Muscle layer of colon (tissue), 2 donors: ENCODE measurements around the gene FAM161B.
"Not testable (repeated sequence)": the region's sequence is repeated elsewhere in the genome, so short reads cannot be mapped to it uniquely, and the experiment has no call there.

Experiments used
- H3K27ac ChIP-seq: one replicate; pipeline ENCODE4 v1.7.0; 2013; ENCODE audit warnings: low read depth, mild to moderate bottlenecking, low read length, moderate library complexity
- H3K27me3 ChIP-seq, 2 donors: one replicate each; pipeline ENCODE4 v1.7.0; 2013; ENCODE audit warnings: low read length in 2 of 2, mild to moderate bottlenecking in 2 of 2; ENCODE audit not compliant: insufficient read depth in 2 of 2, control insufficient read depth in 1 of 2
- H3K36me3 ChIP-seq: one replicate; pipeline ENCODE4 v1.7.0; 2013; ENCODE audit warnings: mild to moderate bottlenecking, low read length; ENCODE audit not compliant: insufficient read depth
- H3K4me1 ChIP-seq: one replicate; pipeline ENCODE4 v1.7.0; 2013; ENCODE audit warnings: mild to moderate bottlenecking, low read length; ENCODE audit not compliant: insufficient read depth
- H3K4me3 ChIP-seq, 2 donors: one replicate each; pipeline ENCODE4 v1.7.0; 2013; ENCODE audit warnings: low read length in 2 of 2, low read depth in 1 of 2, mild to moderate bottlenecking in 1 of 2, moderate library complexity in 1 of 2
- H3K9ac ChIP-seq: one replicate; pipeline ENCODE4 v1.7.0; 2013; ENCODE audit warnings: low read length
- H3K9me3 ChIP-seq: one replicate; pipeline ENCODE4 v1.7.0; 2013; ENCODE audit warnings: mild to moderate bottlenecking, low read length
- donor health status: abdominal sarcoma.
- donor health status: Adenocarcinoma of cecum.

FAM161B gene

GRCh38 chr14:73894180-73894687 lies 55.7 kb downstream of the FAM161B start:
- not testable (repeated sequence) for H3K9ac ChIP-seq, H3K27me3 ChIP-seq, H3K9me3 ChIP-seq, H3K4me1 ChIP-seq, H3K4me3 ChIP-seq, H3K27ac ChIP-seq
- H3K36me3 ChIP-seq: peaks cover 49% of the 10 kb centered on the region

GRCh38 chr14:73889376-73889775 lies 60.5 kb downstream of the FAM161B start:
- no peaks in the 10 kb centered on the region for H3K27me3 ChIP-seq
- no peak overlapping the region for H3K9ac ChIP-seq
- no peaks in the 10 kb centered on the region for H3K9me3 ChIP-seq
- H3K27ac ChIP-seq: no peak overlapping the region
- H3K36me3 ChIP-seq: peaks cover 11% of the 10 kb centered on the region
- H3K4me3 ChIP-seq: no peak overlapping the region
- peaks cover 30% of the 10 kb centered on the region for H3K4me1 ChIP-seq

DNA sequence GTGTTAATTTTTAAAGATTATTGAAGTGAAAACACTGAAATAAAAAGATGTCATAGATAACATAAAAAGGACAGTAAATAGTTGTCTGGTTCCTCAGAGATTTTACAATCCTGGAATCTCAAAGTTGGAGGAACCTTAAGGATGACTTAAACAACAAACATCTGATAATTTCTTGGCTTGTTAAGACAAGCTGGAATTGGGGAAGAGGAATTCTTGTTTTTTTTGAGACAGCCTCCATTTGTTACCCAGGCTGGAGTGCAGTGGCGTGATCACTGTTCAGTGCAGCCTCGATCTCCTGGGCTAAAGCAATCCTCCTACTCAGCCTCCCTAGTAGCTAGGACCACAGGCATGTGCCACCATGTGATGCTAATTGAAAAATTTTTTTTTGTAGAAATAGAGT lies 60.9 kb downstream of the FAM161B start:
- H3K4me3 ChIP-seq: no peak overlapping the region
- peaks cover 30% of the 10 kb centered on the region for H3K4me1 ChIP-seq
- peaks cover 8% of the 10 kb centered on the region for H3K36me3 ChIP-seq
- no peak overlapping the region for H3K27ac ChIP-seq
- H3K27me3 ChIP-seq: no peaks in the 10 kb centered on the region
- no peaks in the 10 kb centered on the region for H3K9me3 ChIP-seq
- no peak overlapping the region for H3K9ac ChIP-seq

- Histone ChIP-seq H3K9me3 (no peaks in the 10 kb centered on the region), H3K4me3 (no peak overlapping the region), H3K27ac (no peak overlapping the region), H3K9ac (no peak overlapping the region), H3K27me3 (no peaks in the 10 kb centered on the region), H3K36me3 (peaks cover 2% of the 10 kb centered on the region), H3K4me1 (peaks cover 30% of the 10 kb centered on the region)
Observed at GRCh38 chr14:73888460-73888725, 61.5 kb downstream of the FAM161B start.

GRCh38 chr14:73887694-73888459 lies 62.0 kb downstream of the FAM161B start:
- Histone ChIP-seq H3K9ac (peak overlapping the region; percentile 98), H3K4me3 (peak overlapping the region; percentile 66 to 95), H3K27ac (peak overlapping the region; percentile 83), H3K27me3 (no peaks in the 10 kb centered on the region), H3K36me3 (no peaks in the 10 kb centered on the region), H3K9me3 (no peaks in the 10 kb centered on the region), H3K4me1 (peaks cover 30% of the 10 kb centered on the region)

DNA sequence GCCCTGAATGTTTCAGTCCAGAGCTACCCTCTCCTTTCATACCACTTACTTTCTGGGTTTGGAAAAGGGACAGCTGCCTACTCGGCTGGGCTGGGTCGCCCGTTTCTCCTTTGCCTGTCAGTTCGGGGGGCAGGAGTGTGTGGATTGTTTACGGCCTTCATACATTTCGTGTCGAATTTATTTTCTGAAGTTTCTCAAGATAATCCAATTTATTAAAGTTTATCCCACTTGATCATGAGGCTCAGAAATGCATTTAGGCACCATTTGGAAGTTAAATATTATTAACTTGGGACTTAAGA lies 62.6 kb downstream of the FAM161B start:
- Histone ChIP-seq H3K27me3 (no peaks in the 10 kb centered on the region), H3K9me3 (no peaks in the 10 kb centered on the region), H3K27ac (peak overlapping the region; percentile 83), H3K36me3 (no peaks in the 10 kb centered on the region), H3K4me3 (peak overlapping the region; percentile 66 to 95), H3K9ac (peak overlapping the region; percentile 98), H3K4me1 (peaks cover 30% of the 10 kb centered on the region)

- no peaks in the 10 kb centered on the region for H3K9me3 ChIP-seq
- no peaks in the 10 kb centered on the region for H3K27me3 ChIP-seq
- H3K4me1 ChIP-seq: peaks cover 30% of the 10 kb centered on the region
- H3K27ac ChIP-seq: peak within 1 kb of the TSS; percentile 83
- H3K36me3 ChIP-seq: no peaks in the 10 kb centered on the region
- H3K9ac ChIP-seq: peak within 1 kb of the TSS; percentile 98
- H3K4me3 ChIP-seq: peak within 1 kb of the TSS; percentile 66 to 95
Observed at GRCh38 chr14:73886449-73887317, 63.2 kb downstream of the FAM161B start, which contains the start of gene ZNF410. ZNF410 (plus strand) TSS chr14:73886859; CDS start chr14:73892176, 5,317 bp downstream.

GRCh38 chr14:73884438-73885190 lies 65.3 kb downstream of the FAM161B start:
- Histone ChIP-seq H3K4me1 (peaks cover 30% of the 10 kb centered on the region), H3K9me3 (no peaks in the 10 kb centered on the region), H3K9ac (no peak overlapping the region), H3K36me3 (no peaks in the 10 kb centered on the region), H3K27ac (no peak overlapping the region), H3K27me3 (no peaks in the 10 kb centered on the region), H3K4me3 (no peak overlapping the region)
